Activated CD4-positive, alpha-beta T cell treated with anti-CD3 and anti-CD28 coated beads, Interleukin-2, amount 50 U/mL, for 4 hours (primary cell): ENCODE results near the gene MAML2.

Experiments
- DNase-seq, 2 experiments: peaks; one replicate each; pipeline ENCODE4 v3.0.0-alpha.2; 2020

The MAML2 gene

DNA sequence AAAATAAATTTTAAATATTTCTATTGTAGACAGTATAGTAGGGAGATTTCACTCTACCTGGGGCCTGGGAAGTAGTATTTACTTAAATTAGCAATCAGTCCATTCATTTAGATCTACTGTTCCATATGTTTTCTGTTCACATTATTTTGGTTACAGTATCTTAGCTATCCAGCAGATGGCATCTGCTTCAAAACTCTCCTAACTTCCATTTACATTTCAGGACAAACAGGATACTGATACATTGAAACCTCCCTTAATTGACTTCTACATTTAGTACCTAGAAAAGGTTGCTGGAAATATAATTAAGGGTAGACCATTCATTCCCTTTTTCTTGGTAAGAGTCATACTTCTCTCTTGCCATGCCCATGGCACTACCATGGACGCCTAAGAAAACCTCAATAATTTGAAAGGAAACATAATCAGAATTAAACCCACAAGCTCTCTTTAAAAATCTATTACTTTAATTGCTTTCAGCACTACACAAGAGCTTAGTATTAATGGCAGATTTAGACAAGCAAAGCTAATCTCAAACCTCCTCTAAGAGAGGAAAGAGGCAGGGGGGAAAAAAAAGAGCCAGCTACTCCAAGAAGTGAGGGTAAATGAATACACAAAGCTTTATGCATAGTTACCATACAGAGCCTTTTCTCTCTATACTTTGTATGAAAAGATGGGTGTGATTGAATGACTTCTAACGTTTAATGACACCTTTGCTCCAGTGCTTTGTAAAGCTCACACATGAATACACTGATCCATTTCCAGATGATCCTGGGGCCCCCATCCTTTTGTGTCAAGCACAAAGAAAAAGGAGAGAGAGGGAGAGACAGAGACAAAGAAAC, 287.9 kb downstream of the MAML2 start:
- DNase-seq = no peak

DNA sequence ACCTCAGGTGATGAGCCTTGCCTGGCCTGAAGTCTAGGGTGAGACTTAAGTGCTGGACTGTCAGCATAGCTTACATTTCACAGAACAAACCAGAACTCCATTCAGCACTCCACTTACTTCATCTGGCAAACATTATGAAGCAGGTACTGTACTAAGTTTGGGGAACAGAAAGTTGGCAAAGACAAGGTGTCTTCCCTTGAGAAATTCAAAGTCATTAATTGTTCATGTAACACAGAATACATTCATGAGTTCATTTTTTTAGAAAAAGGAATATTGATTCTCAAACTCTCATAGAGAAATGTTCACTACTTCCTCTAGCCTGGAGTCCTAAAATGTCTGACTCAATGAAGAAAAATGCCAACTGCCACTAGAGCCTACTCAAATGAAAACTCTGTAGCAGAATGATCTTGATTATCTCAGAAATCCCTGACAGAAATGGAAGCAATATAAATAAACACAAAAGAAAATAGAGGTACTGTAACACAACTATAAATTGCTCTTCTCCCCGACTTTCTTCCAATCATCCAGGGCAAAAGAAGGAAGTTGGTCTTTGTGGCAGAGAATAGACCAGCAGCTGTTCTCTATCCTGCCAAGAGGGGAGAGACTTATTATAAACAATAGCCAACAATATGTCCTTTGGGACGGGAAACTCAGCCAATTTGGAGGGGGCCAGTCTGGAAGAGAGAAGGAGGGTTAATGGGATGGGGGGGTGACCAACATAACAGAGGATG, 289.9 kb downstream of the MAML2 start:
- no peak for DNase-seq

DNA sequence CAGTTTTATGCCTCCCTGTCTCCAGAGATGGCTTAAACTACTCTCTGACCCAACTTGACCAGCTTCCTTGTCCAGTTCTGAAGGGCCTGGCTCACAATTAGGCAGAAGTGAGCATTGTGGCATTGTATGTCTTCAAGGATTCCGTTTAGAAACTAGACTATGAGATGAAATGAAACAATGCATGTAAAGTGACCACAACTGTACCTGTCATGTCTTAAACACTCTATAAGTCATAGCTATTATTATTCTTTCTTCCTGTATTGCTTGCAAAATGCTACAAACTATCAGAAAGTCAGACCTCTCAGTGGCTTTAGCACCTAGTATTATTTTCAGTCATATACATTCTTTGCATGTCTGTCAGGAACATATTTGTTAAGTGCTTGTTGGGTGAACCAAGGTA, 291.2 kb downstream of the MAML2 start:
- DNase-seq = no peak

DNA sequence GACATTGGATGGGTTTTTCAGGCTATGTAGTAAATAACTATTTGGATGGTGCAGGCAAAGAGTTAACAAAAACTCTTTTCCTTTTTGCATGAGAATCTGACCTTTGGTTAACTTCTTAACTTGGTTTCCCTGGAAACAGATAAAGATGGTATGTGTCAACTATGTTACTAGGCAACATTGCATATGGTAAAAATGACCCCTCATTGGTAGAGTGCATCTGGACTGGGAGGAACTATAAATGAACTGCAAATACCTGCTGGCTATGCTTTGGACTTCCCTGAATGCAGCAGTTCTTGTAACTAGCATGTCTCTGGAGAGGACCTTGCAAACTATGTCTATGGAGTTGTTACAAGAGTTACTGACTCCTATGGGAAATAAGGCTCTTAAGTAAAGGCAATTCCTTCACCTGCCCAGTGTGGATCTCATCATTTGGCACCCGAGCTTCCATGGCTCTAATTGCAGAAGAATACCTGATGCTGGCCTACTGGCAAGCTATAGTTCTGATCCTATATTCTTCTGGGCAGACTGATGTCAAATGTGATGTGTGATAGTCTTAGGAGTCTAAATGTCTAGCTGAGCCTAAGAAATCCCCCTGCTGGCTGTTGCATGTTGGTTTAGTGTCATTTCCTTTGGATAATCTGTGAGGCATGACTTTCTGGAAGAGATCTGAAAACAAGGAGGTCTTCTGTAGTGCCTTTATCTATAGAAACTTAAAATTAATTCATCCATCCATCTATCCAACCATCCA, 292.4 kb downstream of the MAML2 start:
- DNase-seq = no peak

DNA sequence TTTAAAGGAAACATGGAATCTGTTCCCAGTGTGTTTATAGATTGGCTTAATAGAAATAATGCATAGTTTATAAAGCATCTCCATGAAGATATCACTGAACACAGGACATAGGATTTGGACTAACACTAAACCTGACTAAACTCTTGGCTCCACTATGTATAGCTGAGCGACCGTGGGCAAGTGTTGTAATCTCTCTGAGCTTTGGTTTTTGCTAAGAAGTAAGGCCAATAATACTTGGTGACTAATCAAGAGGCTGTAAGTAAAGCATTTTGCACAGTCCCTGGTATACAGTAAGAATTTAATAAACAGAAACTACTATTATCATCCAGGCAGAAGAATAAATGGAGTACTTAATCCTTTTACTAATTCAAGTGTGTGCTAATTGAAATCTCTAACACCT, 293.6 kb downstream of the MAML2 start:
- no peak for DNase-seq

DNA sequence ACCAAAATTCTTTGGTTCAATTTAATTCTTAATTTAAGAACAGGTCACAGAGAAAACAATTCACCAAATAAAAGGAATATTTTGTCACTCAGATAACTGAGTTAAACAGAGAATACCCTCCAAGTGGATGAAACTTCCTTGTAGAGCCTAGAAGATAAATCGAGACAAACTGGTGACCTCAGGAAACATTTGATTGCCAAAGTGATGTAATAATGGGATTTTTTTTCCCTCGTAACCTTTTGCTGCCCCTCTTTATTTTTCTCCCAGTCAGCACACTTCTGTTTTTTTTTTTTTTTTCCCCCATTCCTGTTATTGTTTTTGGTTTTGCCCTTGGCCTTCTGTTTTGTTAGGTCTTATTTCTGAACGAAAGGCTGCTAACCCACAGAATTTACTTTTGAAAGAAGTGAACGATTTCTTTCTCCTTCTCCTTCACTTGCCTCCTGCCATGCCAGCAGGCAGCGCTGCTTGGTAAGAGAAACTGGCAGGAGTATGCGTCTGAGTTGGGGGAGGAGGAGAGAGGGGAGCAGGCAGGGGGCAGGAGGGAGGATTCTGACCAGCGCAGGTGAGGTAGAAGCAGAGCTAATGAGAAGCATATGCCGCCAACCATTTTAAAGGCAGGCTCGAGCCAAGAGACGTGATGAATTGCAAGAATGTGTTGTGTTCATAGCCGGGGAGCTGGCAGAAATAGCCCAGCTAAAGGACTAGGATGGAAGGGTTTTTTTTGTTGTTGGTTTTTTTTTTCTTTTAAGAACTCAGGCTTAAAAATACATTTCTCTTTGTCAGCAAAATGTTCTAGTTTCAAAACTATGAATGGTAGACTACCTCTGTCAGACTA, 297.2 kb downstream of the MAML2 start:
- DNase-seq = no peak

DNA sequence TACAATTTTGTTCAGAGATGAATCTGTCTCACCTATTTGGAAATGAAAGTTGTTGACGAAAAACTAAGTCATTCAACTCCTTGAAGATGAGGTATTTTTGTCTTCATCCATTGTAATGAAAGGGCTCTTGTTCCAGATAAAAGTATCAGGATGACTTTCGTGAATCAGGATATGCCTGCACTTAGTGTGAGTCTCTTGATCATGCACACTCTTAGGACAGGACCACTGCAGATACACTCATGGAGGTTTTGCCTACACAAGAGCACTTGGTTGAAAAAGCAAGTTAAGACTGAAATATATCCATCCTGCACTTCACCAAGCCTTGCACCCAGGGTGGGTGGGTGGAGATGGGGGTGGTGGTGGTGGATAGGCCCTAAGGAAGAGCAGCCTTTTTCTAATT, 298.2 kb downstream of the MAML2 start:
- DNase-seq = no peak

DNA sequence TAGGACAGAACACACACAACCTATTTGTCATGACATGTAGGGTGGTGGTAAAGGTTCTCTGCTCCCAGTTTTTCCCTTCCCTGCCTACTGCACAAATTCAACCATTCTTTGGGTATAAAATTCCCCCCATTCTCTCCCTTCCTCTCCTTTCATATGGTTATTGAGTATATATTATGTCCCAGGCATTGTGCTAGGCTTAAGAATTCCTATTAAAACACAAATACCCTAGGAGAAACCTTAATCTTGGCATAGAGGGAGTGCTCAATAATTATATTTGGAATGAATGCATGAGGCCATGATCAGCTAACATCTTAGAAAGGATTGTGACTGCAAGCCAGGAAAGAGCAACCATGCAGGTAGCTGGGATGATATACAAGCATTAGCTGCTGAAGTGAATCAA, 298.7 kb downstream of the MAML2 start:
- no peak for DNase-seq

DNA sequence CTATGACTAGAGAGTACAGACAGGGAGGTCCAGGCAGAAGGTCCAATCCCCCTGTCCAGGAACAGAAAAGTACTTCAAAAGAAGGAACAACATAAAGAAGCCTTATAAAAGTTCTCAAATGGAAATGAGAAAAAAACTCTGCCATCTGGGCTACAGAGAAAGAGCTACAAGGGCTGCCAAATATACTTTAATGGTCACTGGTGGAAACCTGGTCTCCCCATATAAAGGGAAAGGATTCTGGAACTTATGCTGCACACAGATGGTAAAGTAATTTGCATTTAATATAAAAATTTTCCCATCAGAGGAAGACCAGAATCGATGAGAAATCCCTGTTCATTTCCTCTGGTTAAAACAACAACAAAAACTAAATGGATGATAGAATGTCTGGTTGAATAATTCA, 299.7 kb downstream of the MAML2 start:
- DNase-seq = no peak

DNA sequence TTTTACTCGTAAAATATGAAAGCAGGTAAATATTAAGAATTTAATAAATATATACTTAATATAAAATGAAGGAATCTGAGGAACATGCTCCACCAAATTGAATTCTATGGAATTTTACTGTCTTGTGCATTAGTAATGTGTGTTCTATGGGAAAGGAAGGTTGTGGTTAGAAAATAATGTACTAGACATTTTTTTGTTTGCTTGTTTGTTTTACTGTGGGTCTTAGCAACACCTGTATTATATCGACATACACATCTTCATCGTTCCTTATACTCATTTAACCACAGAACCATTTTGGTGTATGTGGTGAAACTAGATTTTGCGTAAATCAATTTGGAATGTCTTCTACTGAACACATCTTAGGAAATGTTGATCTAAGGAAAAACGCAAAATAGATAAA, 304.9 kb downstream of the MAML2 start:
- no peak for DNase-seq

DNA sequence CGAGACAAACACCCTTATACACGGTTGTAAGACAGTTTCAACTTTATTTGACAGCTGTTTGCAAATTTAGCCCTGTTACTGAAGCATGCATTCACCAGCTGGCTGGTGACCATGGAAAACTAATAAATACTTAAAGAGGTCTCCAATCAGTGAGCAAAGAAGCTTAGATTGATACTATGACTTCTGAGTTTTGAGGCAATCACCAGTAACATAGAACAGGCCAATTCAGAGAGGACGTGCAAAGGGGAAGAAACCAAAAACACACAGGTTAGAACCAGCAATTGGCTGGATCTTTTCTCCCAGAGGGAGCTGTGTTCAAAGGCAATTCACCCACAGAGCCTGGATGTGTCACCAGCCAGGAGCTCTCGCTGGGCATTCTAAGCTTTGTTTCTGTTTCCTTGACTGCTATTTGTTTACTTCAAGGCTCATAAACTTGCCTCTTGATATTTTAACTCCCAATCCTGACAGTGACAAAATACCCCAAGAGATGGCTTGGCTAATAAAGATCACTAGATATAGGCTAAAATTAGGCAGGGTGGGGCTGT, 305.5 kb downstream of the MAML2 start:
- no peak for DNase-seq

DNA sequence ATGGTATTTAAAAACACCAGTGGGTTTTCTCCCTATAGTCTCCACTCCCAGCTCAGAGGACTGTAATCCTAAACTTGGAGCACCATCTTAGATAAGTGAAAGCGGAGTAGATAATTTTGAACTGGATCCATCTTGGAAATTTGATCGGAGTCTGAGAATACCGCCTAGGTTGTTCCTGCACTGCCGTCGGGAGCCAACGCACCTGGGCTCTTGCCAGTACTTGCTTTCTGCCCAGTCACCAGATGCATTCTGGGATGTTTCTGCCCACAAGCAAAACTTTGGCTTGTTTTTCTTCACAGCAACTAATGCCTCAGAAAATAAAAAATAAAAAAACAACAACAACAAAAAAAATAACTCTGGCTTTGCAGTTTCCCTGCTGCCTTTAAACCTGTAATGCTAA, 306.1 kb downstream of the MAML2 start:
- no peak for DNase-seq

DNA sequence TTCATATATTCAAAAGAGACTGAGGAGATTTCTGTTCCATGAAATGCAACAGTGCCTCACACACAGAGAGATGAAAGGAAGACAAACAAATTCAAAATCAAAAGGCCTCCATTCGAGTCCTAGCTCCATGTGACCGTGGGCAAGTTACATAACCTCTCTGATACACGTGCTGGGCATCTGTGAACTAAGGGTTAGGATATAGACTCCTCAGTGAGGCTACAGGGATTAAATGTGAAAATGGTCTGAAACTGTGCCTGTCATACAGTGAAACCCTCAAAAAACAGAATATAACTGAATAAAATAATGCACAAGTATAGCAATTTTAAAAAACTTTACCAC, 307.3 kb downstream of the MAML2 start:
- no peak for DNase-seq

DNA sequence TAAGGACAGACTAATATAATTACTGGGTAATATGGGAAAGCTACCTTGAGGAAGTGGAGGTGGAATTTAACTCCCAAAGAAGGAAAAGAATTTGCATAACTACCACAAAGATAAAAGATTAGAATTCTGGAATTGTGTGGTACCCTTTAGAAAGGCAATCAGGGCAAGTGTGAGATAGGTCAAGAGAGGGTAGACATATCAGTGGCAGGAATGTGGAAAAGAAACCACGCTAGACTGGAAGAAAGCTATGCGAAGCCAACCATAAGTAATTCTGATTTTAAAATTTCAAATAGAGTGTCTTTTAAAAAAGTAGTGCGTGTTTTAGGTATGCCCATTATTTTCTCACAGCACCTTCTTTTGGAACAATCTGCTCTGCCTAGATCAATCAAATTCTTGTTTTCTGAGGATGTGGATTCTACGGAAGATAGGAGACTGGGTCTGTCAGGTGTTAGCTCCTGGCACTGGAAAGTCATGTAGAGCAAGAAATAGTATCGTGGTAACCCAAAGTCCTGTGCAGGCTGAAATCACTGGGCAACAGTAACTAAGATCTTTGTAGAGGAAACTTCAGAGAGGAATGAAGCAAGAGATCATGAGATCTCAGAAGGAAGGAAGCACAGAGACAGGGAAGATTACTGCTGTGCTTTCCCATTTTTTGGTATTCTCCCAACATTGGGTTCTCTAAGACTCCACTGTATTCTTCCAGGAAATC, 307.8 kb downstream of the MAML2 start:
- no peak for DNase-seq

DNA sequence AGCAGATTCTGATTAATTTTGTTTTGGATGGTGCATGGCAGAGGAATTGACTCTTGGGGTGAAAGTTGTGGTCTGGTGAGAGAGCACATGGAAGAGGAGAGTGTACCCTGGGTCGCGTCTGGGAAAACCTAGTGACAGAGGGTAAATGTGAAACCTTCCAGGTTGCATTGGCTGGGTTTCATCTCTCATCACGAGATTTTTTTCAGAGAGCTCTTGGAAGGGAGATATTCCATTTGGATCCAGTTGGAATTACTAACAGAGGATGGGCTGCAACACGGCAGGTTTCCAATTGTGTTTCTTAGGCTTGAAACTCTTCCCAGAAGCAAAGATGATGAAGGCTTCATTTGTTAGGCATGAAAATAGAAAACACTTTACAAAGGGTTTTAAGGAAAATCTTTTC, 309.4 kb downstream of the MAML2 start:
- no peak for DNase-seq

DNA sequence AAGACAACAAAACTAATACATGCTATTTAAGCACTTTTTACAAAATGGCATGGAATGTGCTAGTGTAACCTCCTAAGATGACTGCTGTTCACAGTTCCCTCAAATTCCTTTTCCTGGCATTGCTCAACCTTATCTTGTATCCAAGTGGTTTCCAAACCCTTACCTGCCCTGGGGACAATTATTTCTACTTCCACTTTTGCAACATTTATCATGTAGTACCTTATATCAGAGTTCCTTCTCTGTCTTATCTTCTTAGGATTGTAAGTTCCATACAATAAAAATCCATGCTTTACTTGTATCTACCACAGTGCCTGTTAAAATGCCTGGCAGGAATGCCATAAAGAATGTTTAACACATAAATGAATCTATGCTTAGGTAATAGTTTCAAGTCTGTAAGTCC, 309.9 kb downstream of the MAML2 start:
- DNase-seq = no peak

DNA sequence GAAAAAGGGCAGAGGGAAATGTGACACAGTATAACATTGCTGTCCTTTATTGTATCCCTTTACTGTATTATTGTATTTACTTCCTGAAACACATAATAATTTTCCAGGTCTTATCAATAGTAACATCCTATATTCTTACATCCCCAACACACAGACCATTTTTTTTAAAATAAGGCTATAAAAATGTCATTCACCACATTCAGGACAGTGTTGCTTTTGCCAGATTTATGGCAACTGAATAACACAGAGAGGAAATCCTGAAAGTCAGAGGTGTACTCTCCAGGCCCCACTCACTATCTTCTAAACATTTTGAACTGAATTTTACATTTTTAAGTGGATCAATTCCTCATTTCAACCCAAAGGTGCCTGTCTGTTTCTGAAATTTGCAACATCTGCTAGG, 314.2 kb downstream of the MAML2 start:
- no peak for DNase-seq

DNA sequence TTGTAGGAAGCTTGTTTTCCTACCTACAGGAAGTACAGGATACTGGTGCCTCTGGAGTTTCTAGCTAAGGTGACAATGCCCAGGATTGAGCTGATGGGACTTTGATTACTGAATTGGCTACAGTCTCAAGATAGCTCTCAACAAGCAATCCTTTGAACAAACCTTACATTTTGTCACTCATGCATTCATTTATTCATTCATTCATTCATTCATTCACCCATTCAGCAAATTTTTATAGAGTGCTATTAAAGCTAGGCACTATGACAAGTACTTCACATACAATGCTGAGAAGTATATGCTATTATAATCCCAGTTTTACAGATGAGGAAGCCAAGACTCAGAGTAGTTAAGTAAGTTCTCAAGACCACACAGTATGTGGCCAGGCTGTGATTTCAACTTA, 316.0 kb downstream of the MAML2 start:
- DNase-seq = no peak

DNA sequence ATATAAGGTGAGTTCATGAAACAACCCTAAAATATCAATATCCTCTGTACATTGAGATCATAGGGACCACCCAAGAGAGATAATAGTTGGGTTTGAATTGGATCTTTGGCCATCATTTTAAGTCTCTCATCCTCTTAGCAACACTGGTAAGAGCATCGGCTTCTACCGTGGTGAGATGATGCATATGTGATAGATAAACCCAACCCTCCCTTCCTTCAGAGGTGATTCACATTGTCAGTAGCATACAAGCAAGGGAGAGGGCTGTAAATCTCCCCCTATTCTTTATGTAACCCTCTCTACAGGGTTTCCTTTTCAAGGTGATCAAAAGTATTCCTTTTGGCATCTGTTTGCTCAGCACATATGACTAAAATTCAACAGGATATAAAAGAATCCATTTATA, 316.7 kb downstream of the MAML2 start:
- no peak for DNase-seq

DNA sequence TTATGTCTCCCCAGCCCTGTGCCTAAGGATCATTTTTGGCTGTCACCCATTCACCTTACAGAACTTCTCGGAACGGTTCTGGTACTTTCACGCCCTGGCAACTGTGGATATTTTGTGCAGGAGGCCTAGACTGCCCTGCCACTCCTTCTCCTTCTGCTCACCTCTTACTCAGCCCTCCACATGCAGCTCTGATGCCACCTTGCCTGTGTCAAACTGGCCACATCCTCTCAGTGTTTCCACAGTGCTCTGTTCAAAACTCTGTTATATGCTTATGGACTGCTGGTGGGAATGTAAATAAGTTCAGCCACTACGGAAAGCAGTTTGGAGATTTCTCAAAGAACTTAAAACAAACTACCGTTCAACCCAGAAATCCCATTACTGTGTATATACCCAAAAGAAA, 318.3 kb downstream of the MAML2 start:
- DNase-seq = no peak

DNA sequence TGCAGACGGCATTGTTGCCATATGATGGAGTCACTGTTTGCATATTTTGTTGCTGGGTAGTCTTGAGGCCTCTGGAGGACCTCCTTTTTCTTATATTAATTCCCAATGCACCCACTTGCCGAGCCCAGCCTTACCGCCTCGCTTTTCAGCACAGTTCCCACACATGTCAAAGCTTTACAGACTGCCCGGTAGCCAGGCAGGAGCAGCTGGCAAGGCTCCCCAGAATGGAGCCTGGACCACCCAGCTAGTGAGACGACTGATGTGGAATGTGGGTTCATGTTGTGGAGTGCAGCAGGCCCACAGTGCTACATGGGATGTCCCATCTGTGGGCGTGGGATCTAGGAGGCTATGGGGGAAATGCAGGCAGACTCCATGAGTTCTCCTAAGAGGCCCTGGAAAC, 319.7 kb downstream of the MAML2 start:
- DNase-seq = no peak
